Measurements from ENCODE around the gene MLX. TPM values are rescaled to one million over a fixed set of nuclear protein-coding genes. Genes with fewer than 3 reads are reported as not detected.
"Not testable (repeated sequence)": the region's sequence is repeated elsewhere in the genome, so short reads cannot be mapped to it uniquely, and the experiment has no call there.

Gene MLX
- total RNA-seq, 1 experiment from 2014 or later, result 47.1 TPM

- DNase-seq (ENCODE audit: low spot score), result no peak
Observed at GRCh38 chr17:42555122-42555622, 11.7 kb upstream of the MLX start.

- not testable (repeated sequence) for DNase-seq (ENCODE audit: low spot score)
Observed at GRCh38 chr17:42555961-42556617, 10.8 kb upstream of the MLX start.

GRCh38 chr17:42559075-42559474 is 7.8 kb upstream of the MLX start:
- no peak for DNase-seq (ENCODE audit: low spot score)

GRCh38 chr17:42560246-42560645 is 6.7 kb upstream of the MLX start:
- no peak for DNase-seq (ENCODE audit: low spot score)

- DNase-seq (ENCODE audit: low spot score), result peak; percentile 98
Observed at GRCh38 chr17:42561897-42562387, 5.0 kb upstream of the MLX start, which contains the start of gene COASY. Gene COASY, plus strand, starts transcription at chr17:42562148. Its CDS starts 475 bp downstream, at chr17:42562623.

- DNase-seq (ENCODE audit: low spot score), result no peak
Observed at GRCh38 chr17:42562388-42563142, 4.3 kb upstream of the MLX start.

- DNase-seq (ENCODE audit: low spot score), result no peak
Observed at GRCh38 chr17:42563143-42563509, 3.8 kb upstream of the MLX start.

- DNase-seq (ENCODE audit: low spot score), result peak; percentile 34
Observed at GRCh38 chr17:42563543-42563942, 3.4 kb upstream of the MLX start.

GRCh38 chr17:42563950-42564349 is 3.0 kb upstream of the MLX start:
- no peak for DNase-seq (ENCODE audit: low spot score)

- DNase-seq (ENCODE audit: low spot score), result no peak
Observed at GRCh38 chr17:42564815-42565522, 1.9 kb upstream of the MLX start.

GRCh38 chr17:42565523-42566214 is 1.2 kb upstream of the MLX start:
- no peak for DNase-seq (ENCODE audit: low spot score)

GRCh38 chr17:42566215-42566882 is 551 bp upstream of the MLX start:
- DNase-seq (ENCODE audit: low spot score), result no peak

- DNase-seq (ENCODE audit: low spot score), result no peak
Observed at GRCh38 chr17:42568341-42569111, 1.6 kb downstream of the MLX start.

GRCh38 chr17:42571435-42572225 is 4.7 kb downstream of the MLX start:
- DNase-seq (ENCODE audit: low spot score), result no peak

GRCh38 chr17:42573095-42573494 is 6.2 kb downstream of the MLX start:
- DNase-seq (ENCODE audit: low spot score), result no peak

- no peak for DNase-seq (ENCODE audit: low spot score)
Observed at GRCh38 chr17:42574463-42574862, 7.6 kb downstream of the MLX start.

GRCh38 chr17:42577140-42577531 is 10.2 kb downstream of the MLX start:
- DNase-seq (ENCODE audit: low spot score), result no peak

- peak; percentile 96 for DNase-seq (ENCODE audit: low spot score)
Observed at GRCh38 chr17:42577532-42578281, 10.8 kb downstream of the MLX start, which contains the start of gene PSMC3IP. Gene PSMC3IP, minus strand, starts transcription at chr17:42577729. Its CDS starts 43 bp downstream, at chr17:42577686.
